Fibroblast of upper back skin (primary cell): ENCODE measurements around the gene SREBF1.

Experiments used
- DNase-seq: peaks from one replicate; pipeline ENCODE4 v3.0.0-alpha.2; 2013

SREBF1 gene

DNA sequence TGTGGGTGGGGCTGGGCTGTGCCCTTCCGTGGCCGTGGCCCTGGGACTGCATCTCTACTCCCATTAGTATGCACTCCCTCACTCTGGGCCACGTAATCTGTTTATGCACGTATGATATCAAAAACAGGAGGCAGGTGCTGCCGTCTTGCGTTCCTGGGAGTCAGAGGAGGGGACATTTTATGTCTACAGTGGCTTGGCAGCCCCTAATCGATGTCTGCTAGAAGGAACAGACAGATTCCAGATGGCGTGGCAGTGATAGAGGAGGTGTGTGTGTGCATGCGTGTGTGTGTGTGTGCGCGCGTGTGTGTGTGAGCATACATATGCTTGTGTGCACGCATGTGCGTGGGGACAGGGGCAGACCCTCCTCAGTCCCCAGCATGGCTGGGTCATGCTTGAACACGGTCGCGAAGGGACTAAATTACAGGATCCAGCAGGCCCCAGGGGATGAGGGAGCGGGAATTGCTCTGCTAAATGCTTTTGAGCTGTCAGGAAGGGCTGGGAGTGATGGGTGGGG, 44.7 kb downstream of the SREBF1 start:
- DNase-seq, result no peak

DNA sequence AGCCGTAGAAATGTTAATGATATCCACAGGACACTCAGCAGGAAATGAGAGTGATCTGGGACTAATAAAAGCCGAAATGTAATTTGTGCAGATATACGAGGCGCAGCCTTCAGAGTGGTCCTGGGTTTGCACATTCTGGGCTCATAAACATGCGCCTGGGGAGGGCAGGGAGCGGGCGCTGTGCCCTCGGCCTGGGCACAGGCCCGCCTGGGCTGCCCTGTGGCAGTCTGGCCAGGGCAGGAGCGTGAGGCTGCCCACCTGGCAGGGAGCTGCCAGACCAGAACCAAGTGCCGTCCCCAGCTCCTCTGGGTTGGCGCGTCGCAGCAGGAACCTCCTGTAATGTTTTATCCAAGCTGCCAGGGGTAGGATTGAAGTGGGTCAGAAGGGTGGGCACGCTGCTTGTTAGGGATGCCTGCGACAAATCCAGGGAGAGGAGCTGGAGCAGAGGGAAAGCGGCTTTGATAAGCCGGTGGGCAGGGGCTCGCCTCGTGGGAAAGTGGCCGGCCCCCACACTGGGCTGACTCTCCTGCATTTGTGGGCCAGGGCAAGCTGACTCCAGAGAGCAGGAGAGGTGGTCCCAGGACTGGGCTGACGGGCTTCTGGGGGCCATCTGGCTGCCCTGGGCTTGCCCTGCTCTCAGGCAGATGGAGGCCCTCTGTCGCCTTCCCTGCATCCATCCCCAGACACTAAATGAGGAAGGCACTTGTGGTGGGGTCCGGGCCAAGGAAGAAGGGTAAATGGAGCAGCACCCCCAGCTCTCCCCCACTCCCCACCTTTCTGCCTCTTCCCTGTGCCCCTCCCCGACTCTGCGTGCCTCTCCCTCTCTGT, 45.9 kb downstream of the SREBF1 start:
- DNase-seq, result no peak

DNA sequence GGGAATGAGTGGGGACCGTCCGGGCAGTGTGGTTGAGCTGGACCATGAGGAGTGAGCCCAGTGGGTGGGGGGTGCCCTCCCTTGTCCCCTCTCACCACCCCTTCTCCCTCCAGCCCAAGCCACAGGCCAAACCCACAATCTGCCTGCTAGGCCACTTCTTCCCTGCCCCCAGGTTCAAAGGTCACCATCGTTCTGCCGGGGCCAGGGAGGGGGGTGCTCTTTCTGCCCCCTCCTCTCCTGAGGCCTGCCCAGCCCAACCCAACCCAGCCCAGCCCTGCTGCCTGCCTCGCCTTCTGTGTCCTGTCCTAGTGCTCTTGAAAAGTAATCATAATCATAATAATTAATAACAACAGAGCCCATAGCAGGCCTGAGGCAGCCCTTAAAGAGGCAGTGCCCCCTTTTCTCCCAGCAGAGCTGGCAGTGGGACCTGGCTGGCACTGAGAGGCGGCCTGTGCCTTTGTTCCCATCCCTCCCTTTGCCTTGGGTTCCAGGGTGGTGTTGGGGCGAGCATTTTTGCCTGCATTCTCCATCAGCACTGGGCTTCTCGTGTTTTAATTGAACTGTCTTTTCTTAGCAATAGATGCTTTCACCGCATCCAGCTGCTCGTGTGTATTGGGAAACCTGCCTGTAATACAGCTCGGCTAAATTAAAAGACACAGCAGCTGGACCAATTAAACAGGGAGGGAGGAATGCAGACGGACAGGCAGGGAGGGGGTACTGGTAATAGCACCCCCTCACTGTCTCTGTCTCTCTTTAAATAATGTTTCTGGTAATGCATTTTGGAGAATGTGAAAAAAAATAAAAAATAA, 46.8 kb downstream of the SREBF1 start:
- DNase-seq, result no peak

DNA sequence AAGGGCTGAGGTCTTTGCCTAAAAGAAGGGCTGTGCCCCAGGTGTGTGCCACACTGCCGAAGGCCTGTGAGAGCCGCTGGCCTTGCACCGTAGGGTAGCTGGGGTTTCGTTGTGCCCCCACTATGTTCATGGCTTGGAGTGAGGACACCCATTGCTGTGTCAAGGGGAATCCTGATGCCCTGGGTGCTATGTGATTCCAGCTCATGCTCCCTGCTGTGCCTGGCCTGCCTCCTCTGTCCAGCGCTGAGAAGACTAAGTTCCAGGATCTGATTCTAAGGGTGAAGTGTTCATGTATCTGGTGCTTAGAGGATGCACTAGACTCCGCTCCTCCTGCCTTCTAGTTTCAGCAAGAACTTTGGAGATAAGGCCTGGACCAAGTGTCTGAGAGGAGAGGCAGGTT, 47.4 kb downstream of the SREBF1 start:
- DNase-seq, result no peak

DNA sequence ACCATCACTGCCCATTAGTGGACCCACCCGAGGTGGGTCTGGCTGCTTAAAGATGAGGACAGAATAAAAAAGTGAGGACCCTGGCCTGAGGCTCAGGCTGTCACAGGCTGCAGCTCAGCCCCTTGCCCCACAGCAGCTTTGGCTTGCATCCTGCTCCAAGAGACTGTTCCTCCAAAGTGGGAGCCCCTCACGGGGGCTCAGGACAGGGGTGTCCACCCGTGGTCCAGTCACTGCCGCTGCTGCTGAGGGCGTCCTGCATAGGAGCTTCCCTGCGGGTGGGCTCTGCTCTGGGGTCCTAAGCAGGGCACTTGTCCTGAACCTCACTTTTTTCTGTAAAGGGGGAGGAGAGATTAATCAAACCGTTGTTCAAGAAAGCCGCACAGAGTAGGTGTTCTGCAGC, 47.8 kb downstream of the SREBF1 start:
- no peak for DNase-seq

DNA sequence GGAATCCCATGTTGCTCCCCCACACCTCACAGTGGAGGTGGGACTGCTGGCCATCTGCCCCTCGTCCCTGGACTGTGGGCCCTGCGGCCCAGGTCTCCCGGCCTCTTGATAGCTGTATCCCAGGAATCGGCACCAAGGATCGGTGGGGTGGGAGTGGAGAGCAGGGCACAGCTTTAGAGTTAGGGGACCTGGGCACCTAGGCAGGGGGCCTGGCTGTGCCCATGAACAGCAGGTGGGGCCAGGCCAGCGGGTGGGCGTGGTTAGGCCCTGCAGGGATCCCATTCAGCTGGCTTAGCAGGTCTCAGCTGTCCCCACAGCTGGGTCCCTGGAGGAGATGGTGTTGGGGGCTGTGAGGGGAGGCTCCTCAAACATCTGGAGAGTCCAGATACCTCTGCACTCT, 49.2 kb downstream of the SREBF1 start:
- DNase-seq, result no peak

DNA sequence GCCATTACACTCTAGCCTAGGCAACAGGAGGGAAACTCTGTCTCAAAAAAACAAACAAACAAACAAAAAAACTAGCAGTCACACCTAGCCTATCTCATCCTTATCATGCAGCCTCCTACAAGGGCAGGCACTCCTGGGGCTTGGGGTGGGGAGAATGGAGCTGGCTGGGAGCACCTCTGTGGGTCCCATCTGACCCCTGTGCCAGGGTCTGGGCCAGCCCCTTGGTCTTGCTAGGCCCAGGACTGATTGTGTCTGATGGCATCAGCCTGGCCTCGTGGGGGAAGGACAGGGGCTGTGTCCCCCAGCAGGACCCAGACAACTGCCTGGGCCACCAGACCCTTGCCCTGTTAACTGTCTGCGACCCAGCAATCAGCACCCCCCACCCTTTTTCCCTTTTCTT, 49.8 kb downstream of the SREBF1 start:
- no peak for DNase-seq

DNA sequence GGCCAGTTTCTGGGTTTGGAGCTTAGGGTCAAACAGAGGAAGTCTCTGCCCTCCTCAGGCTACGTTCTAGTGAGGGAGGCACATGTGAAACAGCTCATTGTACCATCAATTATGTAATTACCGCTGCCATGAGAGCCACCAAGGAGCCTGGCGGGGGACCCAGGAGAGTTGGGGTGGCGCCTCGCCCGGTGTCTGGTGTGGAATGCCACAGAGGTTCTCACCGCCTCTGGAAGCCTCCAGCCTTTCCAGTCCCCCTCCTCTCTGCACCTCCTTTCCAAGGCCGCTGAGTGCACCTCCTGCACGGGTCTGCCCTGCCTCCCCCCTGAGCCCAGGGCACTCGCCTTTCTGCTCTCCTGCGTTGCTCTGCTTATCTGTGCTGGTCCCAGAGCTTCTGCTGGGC, 51.4 kb downstream of the SREBF1 start:
- DNase-seq, result no peak

DNA sequence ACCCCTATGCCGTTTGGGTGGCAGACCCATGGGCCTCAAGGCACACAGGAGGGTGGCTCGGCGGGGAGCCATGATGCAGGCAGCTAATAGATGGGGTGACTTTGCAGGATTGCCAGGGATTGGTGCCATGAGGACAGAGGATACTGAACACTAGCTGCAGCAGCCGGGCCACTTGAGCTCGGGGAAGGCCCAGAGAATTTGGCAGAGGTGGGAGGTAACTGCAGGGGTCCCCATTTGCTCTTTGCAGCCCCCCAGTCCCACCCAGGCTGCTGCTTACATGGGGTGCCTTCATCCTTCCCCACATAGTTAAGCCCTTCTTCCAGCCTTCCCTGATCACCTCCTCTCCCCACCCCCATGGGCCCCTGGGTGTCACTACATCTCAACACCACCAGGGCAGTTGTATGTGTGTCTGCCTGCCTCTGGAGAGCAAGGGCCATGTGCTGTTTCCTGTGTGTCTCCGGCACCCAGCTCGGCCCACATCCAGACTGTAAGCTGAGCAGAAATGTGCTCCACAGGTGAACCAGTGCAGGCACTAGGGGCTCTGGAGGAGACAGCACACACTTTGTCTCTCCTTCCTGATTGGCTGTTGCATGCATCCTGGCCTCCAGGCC, 52.0 kb downstream of the SREBF1 start:
- no peak for DNase-seq

DNA sequence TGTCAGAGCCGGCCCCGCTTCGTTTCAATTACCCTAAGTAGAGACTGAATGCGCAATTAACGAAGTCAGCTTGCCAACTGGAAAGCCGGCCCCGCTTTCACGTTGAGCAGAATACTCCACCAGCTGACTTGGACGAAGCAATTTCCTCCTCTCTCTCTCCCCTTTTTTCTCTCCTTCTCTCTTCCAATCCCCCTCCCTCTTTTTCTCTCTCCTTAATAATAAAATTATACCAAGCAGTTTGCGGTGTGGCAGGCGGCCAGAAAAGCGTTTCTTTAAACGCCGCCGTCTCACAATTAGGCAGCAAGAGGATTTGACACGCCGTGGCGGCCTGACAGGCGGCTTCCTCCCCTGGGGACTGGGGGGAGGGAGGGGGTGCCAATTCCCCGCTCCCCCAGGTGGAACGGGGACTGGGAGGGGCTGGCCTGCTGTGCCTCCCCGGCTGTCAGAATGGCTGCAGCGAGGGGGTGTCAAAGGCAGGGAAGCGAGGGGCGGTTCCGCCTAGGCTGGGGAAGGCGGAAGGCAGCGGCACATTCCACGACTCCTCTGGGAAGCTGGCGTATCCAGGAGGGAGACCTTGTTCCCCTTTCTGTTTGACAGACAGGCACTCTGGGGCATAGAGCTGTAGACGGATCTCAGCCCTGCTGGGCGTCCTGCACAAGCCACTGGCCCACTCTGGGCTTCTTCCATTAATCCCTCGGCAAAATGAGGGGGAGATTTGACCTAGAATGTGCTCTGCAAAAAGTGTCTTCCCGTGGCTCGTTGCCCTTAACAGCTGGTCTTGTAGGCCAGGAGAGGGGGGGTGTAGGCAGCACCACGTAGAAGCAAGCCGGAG, 52.7 kb downstream of the SREBF1 start:
- peak; percentile 68 for DNase-seq

DNA sequence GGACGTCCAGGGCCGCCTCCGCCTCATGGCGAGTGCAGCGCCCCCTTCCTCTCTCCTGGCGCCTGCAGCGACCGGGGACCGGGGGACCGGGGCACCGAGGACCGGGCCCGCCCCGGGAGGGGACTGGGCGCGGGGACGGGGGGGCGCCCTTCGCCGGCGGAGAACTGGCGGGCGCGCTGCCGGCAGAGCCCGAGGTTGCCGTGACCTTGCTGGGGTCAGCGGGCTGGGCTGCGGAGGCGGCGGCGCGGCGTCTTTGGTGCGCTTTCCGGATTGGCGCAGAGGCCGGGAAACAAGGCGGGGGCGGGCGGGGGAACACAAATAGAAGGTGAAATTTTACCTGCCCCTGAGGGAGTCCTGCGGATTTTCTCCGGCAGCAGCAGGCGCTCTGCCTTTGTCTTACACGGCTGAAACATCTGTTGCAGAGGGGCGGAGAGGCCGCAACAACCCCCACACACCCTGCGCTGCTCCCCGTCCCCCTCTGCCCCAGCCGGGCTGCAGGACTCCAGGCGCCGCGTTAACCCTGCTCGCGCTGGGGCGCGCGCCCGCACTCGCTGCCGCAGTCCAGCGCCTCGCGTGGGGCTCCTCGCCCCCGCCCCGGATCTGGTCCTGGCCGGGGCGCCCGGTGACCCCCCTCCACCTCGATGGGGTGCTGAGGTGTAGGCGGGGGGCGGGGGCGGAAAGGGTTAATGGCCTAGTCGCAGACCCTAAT, 53.5 kb downstream of the SREBF1 start:
- DNase-seq, result no peak

DNA sequence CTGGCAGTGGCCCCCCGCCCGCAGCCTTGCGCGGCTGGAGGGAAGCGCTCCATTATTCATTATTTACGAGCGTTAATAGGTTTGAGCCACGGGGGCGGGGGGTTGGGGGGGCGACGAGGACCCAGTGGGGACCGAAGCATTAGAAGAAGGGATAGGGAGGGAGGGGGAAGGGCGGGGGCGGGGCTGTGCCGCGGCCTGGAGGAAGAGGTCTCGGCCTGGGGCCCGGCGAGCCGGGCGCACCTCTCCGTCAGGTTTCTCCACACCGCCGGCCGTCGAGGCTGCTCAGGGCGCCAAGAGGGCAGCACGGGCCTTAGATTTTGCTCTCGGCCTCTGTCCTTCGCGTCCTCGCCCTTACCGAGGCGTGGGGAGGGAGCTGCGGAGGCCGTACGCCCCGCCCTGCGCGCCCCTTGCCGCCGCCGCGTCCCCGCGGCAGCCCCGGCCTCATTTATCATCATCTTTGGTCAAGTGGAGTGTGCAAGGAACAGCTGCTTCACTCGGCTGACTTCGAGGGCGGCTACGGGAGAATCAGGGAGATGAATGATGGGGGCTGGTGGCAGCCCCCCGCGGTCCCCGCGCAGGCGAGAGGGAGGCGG, 54.2 kb downstream of the SREBF1 start:
- no peak for DNase-seq

DNA sequence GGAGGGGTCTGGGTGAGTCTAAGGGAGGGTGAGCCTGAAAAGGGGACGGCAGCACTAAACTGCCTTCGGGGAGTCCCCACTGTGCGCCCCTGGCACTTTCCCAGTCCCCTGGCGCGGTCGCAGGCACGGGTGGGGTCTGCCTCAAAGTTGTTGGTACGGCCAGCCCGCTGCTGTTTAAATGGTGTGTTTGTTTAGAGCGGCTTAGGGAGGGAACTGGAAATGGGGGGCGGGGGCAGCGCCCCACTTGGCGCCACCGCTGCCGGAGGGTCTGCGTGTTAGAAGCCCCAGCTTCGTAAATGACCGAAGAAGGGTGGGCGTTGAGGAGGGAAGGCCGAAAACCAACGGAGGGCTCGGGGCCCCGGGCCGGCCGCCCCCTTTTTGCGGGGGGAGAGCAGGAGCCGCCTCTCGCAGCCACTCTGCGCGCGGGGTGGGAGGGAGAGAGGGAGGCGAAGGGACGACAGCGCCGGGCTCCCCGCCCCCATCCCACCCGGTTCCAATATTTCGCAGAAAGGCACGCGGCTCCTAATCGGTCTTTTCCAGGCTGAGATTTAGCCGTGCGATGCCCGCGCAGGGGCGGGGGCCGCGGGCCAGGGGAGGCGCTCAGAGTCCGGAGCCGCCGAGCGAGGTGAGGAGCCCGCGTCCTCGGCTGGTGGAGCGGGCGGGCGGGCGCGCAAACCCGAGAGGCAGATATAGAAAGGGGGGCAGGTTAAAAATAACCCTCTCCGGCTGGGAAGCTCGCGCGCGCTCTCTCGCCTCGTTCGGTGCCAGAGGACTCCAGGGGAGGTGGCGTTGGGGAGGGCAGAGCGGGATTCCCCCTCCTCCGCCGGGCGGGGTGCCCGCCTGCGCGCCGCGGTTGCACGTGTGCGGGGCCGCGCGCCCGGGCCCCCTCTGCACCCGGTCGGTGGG, 54.9 kb downstream of the SREBF1 start:
- DNase-seq, result peak; percentile 51

DNA sequence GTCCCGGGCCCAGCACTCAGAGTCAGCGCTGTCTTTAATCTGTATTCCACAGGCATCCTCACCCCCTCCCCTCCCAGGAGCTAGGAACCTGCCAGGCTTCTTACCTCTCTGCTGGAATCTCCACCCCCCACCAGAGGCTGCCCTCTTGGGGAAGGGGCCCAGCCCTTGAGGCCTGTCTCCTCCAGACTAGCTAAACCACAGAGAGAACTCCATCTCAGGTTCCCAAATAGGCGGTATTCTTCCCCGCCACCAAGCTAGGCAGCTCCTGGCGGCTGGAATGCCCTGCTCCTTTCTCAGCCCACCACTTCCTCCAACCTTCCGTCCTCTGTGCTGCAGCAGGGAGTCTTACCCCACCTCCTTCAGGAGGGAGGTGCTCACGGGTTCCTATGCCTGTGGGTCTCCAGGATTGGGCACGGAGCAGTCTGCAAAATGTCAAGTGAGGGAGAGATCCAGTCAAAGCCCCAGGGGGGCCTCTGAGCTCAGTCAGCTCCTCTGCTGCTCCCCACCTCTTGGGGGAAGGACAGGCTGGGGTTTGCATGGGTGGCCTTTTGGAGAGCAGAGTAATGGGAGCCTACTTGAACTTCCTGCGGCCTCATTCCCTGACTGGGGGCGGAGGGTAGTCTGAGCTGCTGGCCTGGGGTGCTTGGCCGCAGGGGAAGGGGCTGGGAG, 55.7 kb downstream of the SREBF1 start:
- DNase-seq, result peak; percentile 82

DNA sequence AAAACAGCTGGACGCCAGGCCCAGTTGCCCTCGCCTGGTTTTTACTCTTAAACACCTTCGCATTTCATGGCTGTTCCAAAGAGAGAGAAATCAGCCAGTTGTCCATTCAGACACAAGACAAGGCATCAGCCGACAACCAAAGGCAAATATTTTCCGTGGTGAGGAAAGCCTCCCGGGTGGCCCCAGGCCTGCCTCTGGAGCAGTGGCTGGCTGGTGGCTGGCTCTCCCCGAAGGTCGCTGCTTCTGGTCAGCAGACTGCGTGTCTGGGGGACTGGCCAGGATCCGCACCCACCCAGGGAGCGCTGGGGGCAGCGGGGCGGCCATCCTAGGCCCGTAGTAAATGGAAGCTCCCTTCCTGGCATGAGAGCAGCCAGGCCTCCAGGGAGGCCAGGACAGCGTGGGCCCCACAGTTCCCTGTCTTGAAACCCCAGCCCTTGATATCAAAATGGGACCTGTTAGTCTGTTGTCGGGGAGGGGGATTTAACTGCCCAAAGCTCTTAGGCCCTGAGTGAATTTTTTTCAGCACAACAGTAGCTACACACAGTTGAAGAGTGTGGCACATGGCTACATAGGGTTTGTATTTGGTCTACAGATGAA, 57.7 kb downstream of the SREBF1 start:
- DNase-seq, result no peak

DNA sequence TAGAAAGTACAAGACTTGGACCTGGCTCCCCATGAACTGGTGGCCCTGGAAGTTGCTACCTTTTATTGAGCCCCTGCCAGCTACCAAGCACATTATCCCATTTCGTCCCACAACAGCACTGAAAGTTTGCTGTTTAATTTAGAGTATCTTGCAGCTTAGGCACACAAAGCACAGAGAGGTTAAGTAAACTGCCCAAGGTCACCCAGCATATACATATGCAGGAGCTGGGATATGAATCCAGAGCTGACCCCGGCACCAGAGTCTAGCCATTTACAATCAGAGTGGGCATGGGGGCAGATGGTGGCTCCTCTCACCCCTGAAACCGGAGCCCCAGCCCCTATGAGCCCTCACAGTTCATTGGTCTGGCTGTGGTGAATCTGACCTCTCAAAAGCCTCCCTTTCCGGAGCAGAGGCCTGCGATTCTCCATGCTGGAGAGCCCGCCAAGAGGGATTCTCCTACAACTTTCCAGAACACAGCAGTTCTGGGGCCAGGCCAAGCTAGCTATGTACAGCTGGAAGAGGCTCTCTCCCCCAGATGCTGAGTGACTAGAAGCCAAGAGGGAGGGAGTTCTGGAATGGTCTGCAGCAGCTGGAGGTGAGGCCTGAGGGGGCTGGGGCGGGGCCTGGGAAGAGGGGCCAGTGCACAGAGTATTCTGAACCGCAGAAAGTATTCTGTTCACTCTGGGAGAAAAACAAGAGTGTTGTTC, 58.3 kb downstream of the SREBF1 start:
- DNase-seq, result peak; percentile 88

DNA sequence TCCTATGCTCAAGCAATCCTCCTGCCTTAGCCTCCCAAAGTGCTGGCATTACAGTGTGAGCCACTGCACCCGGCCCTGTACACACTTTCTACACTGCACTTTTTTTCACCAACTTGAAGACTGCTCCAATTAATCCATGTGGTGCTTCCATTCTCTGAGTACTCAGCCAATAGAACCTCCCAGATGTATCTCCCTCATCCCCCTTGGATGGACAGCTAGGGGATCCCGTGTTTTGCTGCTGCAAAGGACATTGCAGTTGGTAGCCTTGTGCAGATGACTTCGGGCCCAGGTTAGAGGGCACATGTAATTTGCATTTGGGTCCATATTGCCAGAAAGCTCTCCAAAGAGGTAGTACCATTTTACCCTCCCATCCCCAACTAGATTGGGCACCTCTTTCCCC, 59.9 kb downstream of the SREBF1 start:
- DNase-seq, result no peak

DNA sequence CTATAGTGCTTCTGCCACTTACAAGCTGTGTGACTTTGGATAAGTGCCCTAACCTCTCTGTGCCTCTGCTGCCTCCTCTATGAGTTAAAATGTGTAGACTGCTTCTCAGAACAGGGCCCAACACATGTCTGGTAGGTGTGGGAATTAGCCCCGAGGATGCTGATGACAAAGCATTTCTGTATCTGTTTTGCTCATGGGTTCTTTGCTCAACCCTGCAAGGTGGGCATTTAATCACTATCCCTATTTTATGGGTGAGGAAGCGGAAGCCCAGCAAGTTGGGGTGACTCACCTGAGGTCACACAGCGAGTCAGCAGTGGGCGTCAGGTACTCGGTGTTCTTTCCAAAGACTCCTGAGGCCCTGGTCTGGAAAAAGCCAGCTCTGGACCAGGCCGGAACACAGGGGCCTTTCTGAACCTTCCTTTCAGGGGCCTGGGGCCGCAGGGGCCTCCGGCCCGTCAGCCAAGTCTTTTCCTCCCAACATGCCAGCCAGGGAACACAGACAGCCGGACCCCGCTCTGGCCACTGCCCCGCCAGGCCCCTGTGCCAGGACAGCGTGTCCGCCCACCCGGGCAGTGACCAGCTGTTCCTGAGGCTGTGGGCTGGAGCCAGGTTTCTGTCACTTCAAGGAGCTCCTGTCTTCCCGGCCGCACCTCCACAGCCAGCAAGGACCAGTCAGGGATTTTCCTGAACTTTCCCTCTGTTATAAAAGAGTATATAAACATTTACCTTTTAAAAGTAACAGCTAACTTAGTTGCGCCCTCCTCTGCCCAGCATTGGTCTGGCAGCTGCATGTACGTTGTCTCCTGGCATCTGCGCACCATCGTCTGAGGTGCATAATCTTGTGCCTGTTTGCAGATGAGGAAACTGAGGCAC, 62.5 kb downstream of the SREBF1 start:
- DNase-seq, result no peak
